SW 1271 (cell line): ENCODE results near the gene ZSWIM7.

ENCODE experiments used
- DNase-seq, 2 experiments: peaks; one replicate each; lab custom pipeline; 2025; lab: John Stamatoyannopoulos, UW

Gene ZSWIM7

GRCh38 chr17:15999141-15999973, at the start of gene ZSWIM7, which contains the start of gene TTC19:
TSS of gene ZSWIM7 (minus strand) at chr17:15999704. CDS start at chr17:15999594, 110 bp downstream.
TSS of gene TTC19 (plus strand) at chr17:15999824. CDS start at chr17:15999849, 25 bp downstream.
- peak; percentile 91 to 96 for DNase-seq

- no peak for DNase-seq
These were observed 49.4 kb upstream of the ZSWIM7 start for GRCh38 chr17:16048811-16049449.

GRCh38 chr17:16046966-16047365, 47.5 kb upstream of the ZSWIM7 start:
- no peak for DNase-seq

- DNase-seq: no peak
These were observed 45.0 kb upstream of the ZSWIM7 start for GRCh38 chr17:16044487-16044886.

- no peak for DNase-seq
These were observed 41.3 kb upstream of the ZSWIM7 start for GRCh38 chr17:16040710-16041251.

GRCh38 chr17:16037636-16038035, 38.1 kb upstream of the ZSWIM7 start:
- no peak for DNase-seq

- no peak for DNase-seq
These were observed 36.8 kb upstream of the ZSWIM7 start for GRCh38 chr17:16036261-16036660.

GRCh38 chr17:16033729-16034349, 34.3 kb upstream of the ZSWIM7 start:
- DNase-seq: no peak

GRCh38 chr17:16027708-16028584, 28.4 kb upstream of the ZSWIM7 start:
- peak; percentile 92 to 99 for DNase-seq

- DNase-seq: no peak
These were observed 27.4 kb upstream of the ZSWIM7 start for GRCh38 chr17:16026895-16027294.

- DNase-seq: no peak
These were observed 25.7 kb upstream of the ZSWIM7 start for GRCh38 chr17:16025202-16025601.

- DNase-seq: no peak
These were observed 24.4 kb upstream of the ZSWIM7 start for GRCh38 chr17:16023881-16024280.

GRCh38 chr17:16019347-16019746, 19.8 kb upstream of the ZSWIM7 start:
- no peak for DNase-seq

- DNase-seq: peak; percentile 90 to 98
These were observed 14.5 kb upstream of the ZSWIM7 start for GRCh38 chr17:16013943-16014407.

GRCh38 chr17:16007439-16007838, 7.9 kb upstream of the ZSWIM7 start:
- peak in 1 of 2 experiments; percentile 50 for DNase-seq

- DNase-seq: no peak
These were observed 6.1 kb upstream of the ZSWIM7 start for GRCh38 chr17:16005636-16006035.

GRCh38 chr17:16003841-16004240, 4.3 kb upstream of the ZSWIM7 start:
- no peak for DNase-seq

- no peak for DNase-seq
These were observed 3.3 kb upstream of the ZSWIM7 start for GRCh38 chr17:16002708-16003260.

GRCh38 chr17:16001226-16001897, 1.9 kb upstream of the ZSWIM7 start:
- DNase-seq: no peak
